Measurements from ENCODE around the gene UNC5CL.

The UNC5CL gene

GRCh38 chr6:41046084-41046483 is 7.1 kb upstream of the UNC5CL start:
- Histone ChIP-seq H4K20me1 (ENCODE audit: insufficient read depth, low read length, poor library complexity, severe bottlenecking) (no peaks in the 10 kb centered on the region), H3K4me1 (ENCODE audit: insufficient read depth, low read length, poor library complexity, severe bottlenecking) (no peaks in the 10 kb centered on the region), H3K4me3 (ENCODE audit: low read length, poor library complexity, severe bottlenecking) (no peak overlapping the region), H3K9ac (ENCODE audit: low read depth, low read length, poor library complexity, severe bottlenecking) (no peak overlapping the region), H3K36me3 (ENCODE audit: insufficient read depth, low read length) (no peaks in the 10 kb centered on the region), H3F3A (ENCODE audit: low read depth) (no peaks in the 10 kb centered on the region), H2AFZ (ENCODE audit: low read length) (no peak overlapping the region), H3K9me3 (ENCODE audit: insufficient read depth, low read depth, low read length) (no peaks in the 10 kb centered on the region), H3K27me3 (ENCODE audit: insufficient read depth, low read length, poor library complexity, severe bottlenecking) (no peaks in the 10 kb centered on the region), H3K4me2 (ENCODE audit: low read depth, low read length, poor library complexity, severe bottlenecking) (no peak overlapping the region), H3K9me2 (replicated peaks; ENCODE audit: low read depth, low read length) (no peaks in the 10 kb centered on the region), H3K79me2 (ENCODE audit: insufficient read depth, low read length) (no peaks in the 10 kb centered on the region)
- TF ChIP-seq EZH2phosphoT487 (IDR thresholded peaks at IDR 0.05; ENCODE audit: borderline replicate concordance) (no peak), CTCF (conservative IDR thresholded peaks at IDR 0.05; ENCODE audit: low read length) (no peak)

- Histone ChIP-seq H4K20me1 (ENCODE audit: insufficient read depth, low read length, poor library complexity, severe bottlenecking) (no peaks in the 10 kb centered on the region), H2AFZ (ENCODE audit: low read length) (no peak overlapping the region), H3K9me3 (ENCODE audit: insufficient read depth, low read depth, low read length) (no peaks in the 10 kb centered on the region), H3K4me2 (ENCODE audit: low read depth, low read length, poor library complexity, severe bottlenecking) (no peak overlapping the region), H3K4me3 (ENCODE audit: low read length, poor library complexity, severe bottlenecking) (no peak overlapping the region), H3K4me1 (ENCODE audit: insufficient read depth, low read length, poor library complexity, severe bottlenecking) (peaks cover 4% of the 10 kb centered on the region), H3K36me3 (ENCODE audit: insufficient read depth, low read length) (no peaks in the 10 kb centered on the region), H3K9me2 (replicated peaks; ENCODE audit: low read depth, low read length) (no peaks in the 10 kb centered on the region), H3F3A (ENCODE audit: low read depth) (no peaks in the 10 kb centered on the region), H3K79me2 (ENCODE audit: insufficient read depth, low read length) (no peaks in the 10 kb centered on the region), H3K9ac (ENCODE audit: low read depth, low read length, poor library complexity, severe bottlenecking) (no peak overlapping the region), H3K27me3 (ENCODE audit: insufficient read depth, low read length, poor library complexity, severe bottlenecking) (no peaks in the 10 kb centered on the region)
- TF ChIP-seq CTCF (conservative IDR thresholded peaks at IDR 0.05; ENCODE audit: low read length) (no peak), EZH2phosphoT487 (IDR thresholded peaks at IDR 0.05; ENCODE audit: borderline replicate concordance) (no peak)
Measured at GRCh38 chr6:41045664-41046063, 6.6 kb upstream of the UNC5CL start.

- Histone ChIP-seq H3K4me2 (ENCODE audit: low read depth, low read length, poor library complexity, severe bottlenecking) (no peak overlapping the region), H3K9me3 (ENCODE audit: insufficient read depth, low read depth, low read length) (no peaks in the 10 kb centered on the region), H3K9ac (ENCODE audit: low read depth, low read length, poor library complexity, severe bottlenecking) (no peak overlapping the region), H3K4me3 (ENCODE audit: low read length, poor library complexity, severe bottlenecking) (no peak overlapping the region), H3K79me2 (ENCODE audit: insufficient read depth, low read length) (no peaks in the 10 kb centered on the region), H3K36me3 (ENCODE audit: insufficient read depth, low read length) (no peaks in the 10 kb centered on the region), H3K9me2 (replicated peaks; ENCODE audit: low read depth, low read length) (no peaks in the 10 kb centered on the region), H2AFZ (ENCODE audit: low read length) (no peak overlapping the region), H3K4me1 (ENCODE audit: insufficient read depth, low read length, poor library complexity, severe bottlenecking) (peaks cover 10% of the 10 kb centered on the region), H4K20me1 (ENCODE audit: insufficient read depth, low read length, poor library complexity, severe bottlenecking) (no peaks in the 10 kb centered on the region), H3K27me3 (ENCODE audit: insufficient read depth, low read length, poor library complexity, severe bottlenecking) (no peaks in the 10 kb centered on the region), H3F3A (ENCODE audit: low read depth) (no peaks in the 10 kb centered on the region)
- TF ChIP-seq CTCF (conservative IDR thresholded peaks at IDR 0.05; ENCODE audit: low read length) = no peak
Measured at GRCh38 chr6:41043151-41043550, 4.1 kb upstream of the UNC5CL start.
